ENCODE results near the gene POLR2E.

The POLR2E gene

DNA sequence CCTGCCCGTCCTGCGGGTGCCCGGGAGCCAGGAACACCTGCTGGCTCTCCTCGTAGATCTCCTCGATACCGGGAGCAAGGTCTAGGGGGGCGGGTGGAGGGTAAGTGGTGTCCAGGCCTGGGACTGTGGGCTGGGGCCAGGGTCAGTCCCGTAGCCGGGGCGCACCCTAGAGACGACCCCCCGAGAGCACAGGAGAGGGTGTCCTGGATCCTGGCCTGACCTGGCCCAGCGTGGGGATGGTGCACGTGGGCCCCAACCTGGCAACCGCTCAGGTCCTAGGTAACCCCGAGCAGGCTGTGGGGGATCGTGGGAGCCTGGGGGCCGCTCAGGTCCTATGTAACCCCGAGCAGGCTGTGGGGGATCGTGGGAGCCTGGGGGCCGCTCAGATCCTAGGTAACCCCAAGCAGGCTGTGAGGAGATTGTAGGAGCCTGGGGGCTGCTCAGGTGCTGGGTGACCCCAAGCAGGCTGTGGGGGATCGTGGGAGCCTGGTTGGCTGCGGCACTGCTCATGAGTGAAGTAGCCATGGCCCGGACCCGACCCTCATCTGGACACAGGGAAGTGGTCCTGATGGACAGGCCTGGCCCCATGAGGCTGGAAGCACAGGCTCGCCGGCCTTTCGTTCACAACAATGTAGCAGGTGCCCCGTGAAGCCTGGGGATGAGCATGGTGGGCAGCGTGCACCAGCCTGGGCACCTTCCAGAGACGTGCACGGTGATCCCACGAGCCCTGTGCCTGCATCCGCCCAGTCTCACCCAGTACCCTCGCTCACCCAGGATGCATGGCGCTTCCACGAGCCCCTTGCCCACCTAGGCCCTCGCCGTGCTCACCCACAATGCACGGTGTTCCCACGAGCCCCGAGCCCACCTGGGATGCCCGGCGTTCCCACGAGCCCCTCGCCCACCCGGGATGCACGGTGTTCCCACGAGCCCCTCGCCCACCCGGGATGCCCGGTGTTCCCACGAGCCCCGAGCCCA lies 14.8 kb upstream of the POLR2E start:
- H3K4me2 ChIP-seq, result no peak overlapping the region
- no peaks in the 10 kb centered on the region for H3K27me3 ChIP-seq
- no peak overlapping the region for H3K27ac ChIP-seq
- no peak overlapping the region for H3K9ac ChIP-seq
- H3K36me3 ChIP-seq, result peaks cover 51 to 83% (median 70%) of the 10 kb centered on the region in 11 experiments
- TF ChIP-seq Cebpa-rat (IDR thresholded peaks at IDR 0.05), result no peak
- H3K9me3 ChIP-seq (replicated peaks in 1 of 11), result no peaks in the 10 kb centered on the region
- peaks cover 60 to 100% (median 79%) of the 10 kb centered on the region in 11 experiments for H4K20me1 ChIP-seq
- no peak overlapping the region for H3K4me3 ChIP-seq
- H3K4me1 ChIP-seq, result peaks cover 34 to 57% (median 46%) of the 10 kb centered on the region in 10 experiments

- H3K27me3 ChIP-seq, result no peaks in the 10 kb centered on the region
- peaks cover 49 to 79% (median 64%) of the 10 kb centered on the region in 11 experiments for H3K36me3 ChIP-seq
- H3K9me3 ChIP-seq (replicated peaks in 1 of 11), result no peaks in the 10 kb centered on the region
- no peak overlapping the region for H3K4me3 ChIP-seq
- peak overlapping the region in 1 of 11 experiments; percentile 8; a peak in 1 of 22 replicates for H3K27ac ChIP-seq
- 0 out of 22 replicates have a peak overlapping the region, but pooled peaks of 1 of the 11 experiments have one; percentile 9 for H3K9ac ChIP-seq
- peak overlapping the region in 3 of 11 experiments; percentile 18 to 40 (median 28); a peak in 5 of 22 replicates for H3K4me2 ChIP-seq
- peaks cover 64 to 100% (median 79%) of the 10 kb centered on the region in 11 experiments for H4K20me1 ChIP-seq
- TF ChIP-seq Cebpa-rat (IDR thresholded peaks at IDR 0.05), result no peak
- peaks cover 34 to 56% (median 44%) of the 10 kb centered on the region in 10 experiments for H3K4me1 ChIP-seq
Observed at GRCh38 chr19:1109032-1109551, 13.9 kb upstream of the POLR2E start.

- H3K4me1 ChIP-seq, result peaks cover 29 to 51% (median 39%) of the 10 kb centered on the region in 10 experiments
Observed at GRCh38 chr19:1108291-1109031, 13.3 kb upstream of the POLR2E start.

GRCh38 chr19:1107661-1108261 lies 12.6 kb upstream of the POLR2E start:
- no peaks in the 10 kb centered on the region for H3K9me3 ChIP-seq (replicated peaks in 1 of 11)
- H4K20me1 ChIP-seq, result peaks cover 53 to 89% (median 67%) of the 10 kb centered on the region in 11 experiments
- peaks cover 40 to 71% (median 53%) of the 10 kb centered on the region in 11 experiments for H3K36me3 ChIP-seq
- TF ChIP-seq Cebpa-rat (IDR thresholded peaks at IDR 0.05), result no peak
- H3K27me3 ChIP-seq, result no peaks in the 10 kb centered on the region
- peaks cover 35 to 51% (median 39%) of the 10 kb centered on the region in 10 experiments for H3K4me1 ChIP-seq
- peak overlapping the region in 8 of 10 experiments; percentile 86 to 97 (median 93); a peak in 12 of 20 replicates for H3K4me3 ChIP-seq
- H3K4me2 ChIP-seq, result peak overlapping the region; percentile 85 to 98 (median 91)
- peak overlapping the region in 10 of 11 experiments; percentile 30 to 99 (median 56); a peak in 18 of 22 replicates for H3K27ac ChIP-seq
- H3K9ac ChIP-seq, result peak overlapping the region; percentile 54 to 100 (median 99); a peak in 21 of 22 replicates

More at GRCh38 chr19:1108291-1109031, 13.3 kb upstream of the POLR2E start:
- Histone ChIP-seq H4K20me1 (peaks cover 59 to 96% (median 73%) of the 10 kb centered on the region in 11 experiments), H3K36me3 (peaks cover 44 to 73% (median 58%) of the 10 kb centered on the region in 11 experiments), H3K27me3 (no peaks in the 10 kb centered on the region), H3K4me2 (peak overlapping the region in 3 of 11 experiments; percentile 28 to 89 (median 40); a peak in 7 of 22 replicates), H3K9ac (0 out of 22 replicates have a peak overlapping the region, but pooled peaks of 1 of the 11 experiments have one; percentile 9), H3K4me3 (no peak overlapping the region), H3K27ac (peak overlapping the region in 1 of 11 experiments; percentile 8; a peak in 1 of 22 replicates), H3K9me3 (replicated peaks in 1 of 11) (no peaks in the 10 kb centered on the region)
- no peak for TF ChIP-seq Cebpa-rat (IDR thresholded peaks at IDR 0.05)

- H3K4me3 ChIP-seq, result peak overlapping the region in 9 of 10 experiments; percentile 29 to 97 (median 93); a peak in 16 of 20 replicates
- H3K27me3 ChIP-seq, result no peaks in the 10 kb centered on the region
- H3K4me2 ChIP-seq, result peak overlapping the region; percentile 85 to 98 (median 91)
- no peaks in the 10 kb centered on the region for H3K9me3 ChIP-seq (replicated peaks in 1 of 11)
- TF ChIP-seq Cebpa-rat (IDR thresholded peaks at IDR 0.05), result no peak
- H3K4me1 ChIP-seq, result peaks cover 39 to 53% (median 45%) of the 10 kb centered on the region in 10 experiments
- peak overlapping the region; percentile 57 to 100 (median 99); a peak in 21 of 22 replicates for H3K9ac ChIP-seq
- peaks cover 50 to 82% (median 63%) of the 10 kb centered on the region in 11 experiments for H4K20me1 ChIP-seq
- peak overlapping the region in 9 of 11 experiments; percentile 36 to 99 (median 63); a peak in 18 of 22 replicates for H3K27ac ChIP-seq
- H3K36me3 ChIP-seq, result peaks cover 35 to 64% (median 48%) of the 10 kb centered on the region in 11 experiments
Observed at GRCh38 chr19:1106841-1107660, 11.9 kb upstream of the POLR2E start.

DNA sequence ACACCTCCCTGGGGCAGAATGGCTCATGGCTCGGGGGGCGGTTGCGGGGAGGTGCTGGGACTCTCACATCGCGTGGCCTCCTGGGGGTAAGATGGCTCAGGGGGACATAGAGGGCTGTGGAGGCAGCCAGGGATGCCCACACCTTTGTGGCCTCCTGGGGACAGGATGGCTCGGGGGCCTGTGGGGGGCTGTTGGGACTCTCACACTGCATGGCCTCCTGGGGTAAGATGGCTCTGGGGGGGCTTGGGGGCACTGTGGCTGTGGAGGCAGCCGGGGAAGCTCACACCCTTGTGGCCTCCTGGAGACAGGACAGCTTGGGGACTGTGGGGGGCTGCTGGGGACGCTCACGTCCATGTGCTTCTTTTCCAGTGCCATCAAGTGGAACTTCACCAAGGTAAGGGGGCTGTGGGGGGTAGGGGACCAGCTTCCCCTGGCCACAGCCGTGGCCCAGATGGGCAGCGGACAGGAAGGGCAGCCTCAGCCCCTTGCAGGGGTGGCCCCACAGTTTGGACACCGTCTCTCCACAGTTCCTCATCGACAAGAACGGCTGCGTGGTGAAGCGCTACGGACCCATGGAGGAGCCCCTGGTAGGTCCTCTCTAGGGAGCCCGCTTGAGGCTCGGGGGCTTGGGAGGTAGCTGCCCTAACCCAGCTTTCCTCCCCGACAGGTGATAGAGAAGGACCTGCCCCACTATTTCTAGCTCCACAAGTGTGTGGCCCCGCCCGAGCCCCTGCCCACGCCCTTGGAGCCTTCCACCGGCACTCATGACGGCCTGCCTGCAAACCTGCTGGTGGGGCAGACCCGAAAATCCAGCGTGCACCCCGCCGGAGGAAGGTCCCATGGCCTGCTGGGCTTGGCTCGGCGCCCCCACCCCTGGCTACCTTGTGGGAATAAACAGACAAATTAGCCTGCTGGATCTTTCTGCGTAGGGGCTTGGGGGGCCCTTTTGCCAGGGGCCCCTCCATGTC lies 11.0 kb upstream of the POLR2E start:
- peak overlapping the region in 9 of 10 experiments; percentile 29 to 97 (median 93); a peak in 17 of 20 replicates for H3K4me3 ChIP-seq
- peak overlapping the region in 8 of 11 experiments; percentile 37 to 99 (median 64); a peak in 13 of 22 replicates for H3K27ac ChIP-seq
- peak overlapping the region; percentile 85 to 98 (median 91) for H3K4me2 ChIP-seq

More for the DNA sequence above, 11.0 kb upstream of the POLR2E start:
- Histone ChIP-seq H4K20me1 (peaks cover 50 to 73% (median 63%) of the 10 kb centered on the region in 11 experiments), H3K36me3 (peaks cover 35 to 59% (median 48%) of the 10 kb centered on the region in 11 experiments), H3K4me1 (peaks cover 45 to 60% (median 53%) of the 10 kb centered on the region in 10 experiments), H3K9me3 (replicated peaks in 1 of 11) (no peaks in the 10 kb centered on the region), H3K9ac (peak overlapping the region; percentile 63 to 100 (median 99)), H3K27me3 (no peaks in the 10 kb centered on the region)
- TF ChIP-seq Cebpa-rat (IDR thresholded peaks at IDR 0.05), result no peak

Measured in BLaER1 treated with 17β-estradiol and CSF1 and Interleukin-3, amounts not matched to agents 10 nM and 100 nM (cell line).